ENCODE data around the gene SPARC.
"Not testable (repeated sequence)": the region's sequence is repeated elsewhere in the genome, so short reads cannot be mapped to it uniquely, and the experiment has no call there.

SPARC gene

GRCh38 chr5:151698081-151698480 is 11.4 kb upstream of the SPARC start:
- Histone ChIP-seq H3K27ac (ENCODE audit: low read depth, low read length) (peak overlapping the region; percentile 98), H2AK5ac (ENCODE audit: low read length) (peak overlapping the region; percentile 34), H4K91ac (ENCODE audit: low read depth, low read length) (peak overlapping the region; percentile 94), H2BK5ac (ENCODE audit: low read depth, low read length, poor library complexity) (peak overlapping the region; percentile 92), H2BK12ac (ENCODE audit: low read length) (peak overlapping the region; percentile 88), H3K4me1 (ENCODE audit: control insufficient read depth in 1 of 2, insufficient read depth in 2 of 2, low read length in 2 of 2) (peaks cover 19 to 30% of the 10 kb centered on the region in 2 experiments), H2BK120ac (ENCODE audit: insufficient read depth, low read length, poor library complexity) (peak overlapping the region; percentile 54), H3K79me1 (ENCODE audit: low read length) (peaks cover 38% of the 10 kb centered on the region), H3K14ac (ENCODE audit: low read length) (peak overlapping the region; percentile 60)
- H3K4ac ChIP-seq (ENCODE audit: low read depth, low read length); H3K4me2 ChIP-seq (ENCODE audit: low read length); H3K36me3 ChIP-seq (ENCODE audit: control insufficient read depth in 1 of 2, insufficient read depth in 2 of 2, low read length in 2 of 2); H3K18ac ChIP-seq (ENCODE audit: low read length); H4K8ac ChIP-seq (ENCODE audit: low read depth, low read length); H2AFZ ChIP-seq (ENCODE audit: insufficient read depth, low read length, poor library complexity); H3K4me3 ChIP-seq (ENCODE audit: low read depth, low read length); H3K79me2 ChIP-seq (ENCODE audit: control insufficient read depth, insufficient read depth, low read length, poor library complexity); DNase-seq; H3K27me3 ChIP-seq (ENCODE audit: insufficient read depth, low read length); H3K23ac ChIP-seq (ENCODE audit: low read length); H3K9ac ChIP-seq (ENCODE audit: low read length); H3K9me3 ChIP-seq (ENCODE audit: insufficient read depth, low read depth, low read length); H4K12ac ChIP-seq (ENCODE audit: low read depth, low read length): not testable (repeated sequence)
- no CpG with 5 or more reads among the region's 4 CpGs for WGBS (ENCODE audit: extremely low coverage, insufficient coverage, insufficient read length)

GRCh38 chr5:151697452-151697851 is 10.7 kb upstream of the SPARC start:
- H4K91ac ChIP-seq (ENCODE audit: low read depth, low read length), result peak overlapping the region; percentile 94
- H3K14ac ChIP-seq (ENCODE audit: low read length), result peak overlapping the region; percentile 60
- peak overlapping the region; percentile 89 for H3K18ac ChIP-seq (ENCODE audit: low read length)
- no peak overlapping the region for H3K4me3 ChIP-seq (ENCODE audit: low read depth, low read length)
- H3K27ac ChIP-seq (ENCODE audit: low read depth, low read length), result peak overlapping the region; percentile 98
- peak overlapping the region; percentile 34 for H2AK5ac ChIP-seq (ENCODE audit: low read length)
- peak overlapping the region; percentile 60 for H3K4ac ChIP-seq (ENCODE audit: low read depth, low read length)
- H4K12ac ChIP-seq (ENCODE audit: low read depth, low read length), result peak overlapping the region; percentile 63
- H3K9me3 ChIP-seq (ENCODE audit: insufficient read depth, low read depth, low read length), result no peaks in the 10 kb centered on the region
- no peak overlapping the region for H3K23ac ChIP-seq (ENCODE audit: low read length)
- peak overlapping the region; percentile 54 for H2BK120ac ChIP-seq (ENCODE audit: insufficient read depth, low read length, poor library complexity)
- H3K27me3 ChIP-seq (ENCODE audit: insufficient read depth, low read length), result no peaks in the 10 kb centered on the region
- no peak for DNase-seq
- no peak overlapping the region for H3K9ac ChIP-seq (ENCODE audit: low read length)
- H2AFZ ChIP-seq (ENCODE audit: insufficient read depth, low read length, poor library complexity), result no peak overlapping the region
- H3K79me2 ChIP-seq (ENCODE audit: control insufficient read depth, insufficient read depth, low read length, poor library complexity), result peaks cover 6% of the 10 kb centered on the region
- no peaks in the 10 kb centered on the region for H3K36me3 ChIP-seq (ENCODE audit: control insufficient read depth in 1 of 2, insufficient read depth in 2 of 2, low read length in 2 of 2)
- WGBS (ENCODE audit: extremely low coverage, insufficient coverage, insufficient read length), result no CpG with 5 or more reads among the region's 8 CpGs
- H3K4me1 ChIP-seq (ENCODE audit: control insufficient read depth in 1 of 2, insufficient read depth in 2 of 2, low read length in 2 of 2), result peaks cover 19 to 30% of the 10 kb centered on the region in 2 experiments
- H4K8ac ChIP-seq (ENCODE audit: low read depth, low read length), result peak overlapping the region; percentile 83
- peaks cover 38% of the 10 kb centered on the region for H3K79me1 ChIP-seq (ENCODE audit: low read length)
- H2BK12ac ChIP-seq (ENCODE audit: low read length), result peak overlapping the region; percentile 88
- H3K4me2 ChIP-seq (ENCODE audit: low read length), result no peak overlapping the region
- H2BK5ac ChIP-seq (ENCODE audit: low read depth, low read length, poor library complexity), result peak overlapping the region; percentile 92

GRCh38 chr5:151696470-151697061 is 9.9 kb upstream of the SPARC start:
- Histone ChIP-seq H3K9ac (ENCODE audit: low read length) (peak overlapping the region; percentile 20), H2BK5ac (ENCODE audit: low read depth, low read length, poor library complexity) (peak overlapping the region; percentile 23), H3K4me3 (ENCODE audit: low read depth, low read length) (no peak overlapping the region), H2AK5ac (ENCODE audit: low read length) (no peak overlapping the region), H3K23ac (ENCODE audit: low read length) (no peak overlapping the region), H3K14ac (ENCODE audit: low read length) (peak overlapping the region; percentile 47), H3K79me1 (ENCODE audit: low read length) (peaks cover 35% of the 10 kb centered on the region), H3K4me1 (ENCODE audit: control insufficient read depth in 1 of 2, insufficient read depth in 2 of 2, low read length in 2 of 2) (peaks cover 19 to 30% of the 10 kb centered on the region in 2 experiments), H3K4me2 (ENCODE audit: low read length) (peak overlapping the region; percentile 46), H4K12ac (ENCODE audit: low read depth, low read length) (no peak overlapping the region), H3K9me3 (ENCODE audit: insufficient read depth, low read depth, low read length) (no peaks in the 10 kb centered on the region), H3K4ac (ENCODE audit: low read depth, low read length) (no peak overlapping the region), H3K27ac (ENCODE audit: low read depth, low read length) (peak overlapping the region; percentile 96), H2BK12ac (ENCODE audit: low read length) (peak overlapping the region; percentile 38), H2AFZ (ENCODE audit: insufficient read depth, low read length, poor library complexity) (peak overlapping the region; percentile 20), H3K18ac (ENCODE audit: low read length) (no peak overlapping the region), H2BK120ac (ENCODE audit: insufficient read depth, low read length, poor library complexity) (no peak overlapping the region), H3K36me3 (ENCODE audit: control insufficient read depth in 1 of 2, insufficient read depth in 2 of 2, low read length in 2 of 2) (no peaks in the 10 kb centered on the region), H3K27me3 (ENCODE audit: insufficient read depth, low read length) (no peaks in the 10 kb centered on the region), H4K91ac (ENCODE audit: low read depth, low read length) (peak overlapping the region; percentile 13), H3K79me2 (ENCODE audit: control insufficient read depth, insufficient read depth, low read length, poor library complexity) (peaks cover 6% of the 10 kb centered on the region), H4K8ac (ENCODE audit: low read depth, low read length) (peak overlapping the region; percentile 51)
- WGBS (ENCODE audit: extremely low coverage, insufficient coverage, insufficient read length), result no CpG with 5 or more reads among the region's 20 CpGs
- DNase-seq, result no peak

GRCh38 chr5:151695464-151695863 is 8.7 kb upstream of the SPARC start:
- Histone ChIP-seq H4K91ac (ENCODE audit: low read depth, low read length) (peak overlapping the region; percentile 36), H2AFZ (ENCODE audit: insufficient read depth, low read length, poor library complexity) (no peak overlapping the region)

More at GRCh38 chr5:151695464-151695863, 8.7 kb upstream of the SPARC start:
- Histone ChIP-seq H3K4me2 (ENCODE audit: low read length) (no peak overlapping the region), H4K8ac (ENCODE audit: low read depth, low read length) (no peak overlapping the region), H4K12ac (ENCODE audit: low read depth, low read length) (no peak overlapping the region), H3K79me1 (ENCODE audit: low read length) (peaks cover 35% of the 10 kb centered on the region), H3K9ac (ENCODE audit: low read length) (no peak overlapping the region), H3K27me3 (ENCODE audit: insufficient read depth, low read length) (no peaks in the 10 kb centered on the region), H3K23ac (ENCODE audit: low read length) (no peak overlapping the region), H3K14ac (ENCODE audit: low read length) (no peak overlapping the region), H3K27ac (ENCODE audit: low read depth, low read length) (no peak overlapping the region), H2BK120ac (ENCODE audit: insufficient read depth, low read length, poor library complexity) (no peak overlapping the region), H3K36me3 (ENCODE audit: control insufficient read depth in 1 of 2, insufficient read depth in 2 of 2, low read length in 2 of 2) (no peaks in the 10 kb centered on the region), H2BK12ac (ENCODE audit: low read length) (no peak overlapping the region), H3K4me1 (ENCODE audit: control insufficient read depth in 1 of 2, insufficient read depth in 2 of 2, low read length in 2 of 2) (peaks cover 19 to 30% of the 10 kb centered on the region in 2 experiments), H3K9me3 (ENCODE audit: insufficient read depth, low read depth, low read length) (no peaks in the 10 kb centered on the region), H3K79me2 (ENCODE audit: control insufficient read depth, insufficient read depth, low read length, poor library complexity) (peaks cover 6% of the 10 kb centered on the region), H3K4me3 (ENCODE audit: low read depth, low read length) (no peak overlapping the region), H2AK5ac (ENCODE audit: low read length) (no peak overlapping the region), H3K4ac (ENCODE audit: low read depth, low read length) (no peak overlapping the region), H2BK5ac (ENCODE audit: low read depth, low read length, poor library complexity) (no peak overlapping the region), H3K18ac (ENCODE audit: low read length) (no peak overlapping the region)
- WGBS (ENCODE audit: extremely low coverage, insufficient coverage, insufficient read length), result no CpG with 5 or more reads among the region's 1 CpG
- no peak for DNase-seq

All from trophoblast cell (in vitro differentiated cells and primary cell).